ENCODE data around the gene FEM1A. TPM values are rescaled to one million over a fixed set of nuclear protein-coding genes. Genes with fewer than 3 reads are reported as not detected.

FEM1A gene
- total and polyA plus RNA-seq, 10 of the 15 experiments (the other 5 are each of a cell fraction or from before 2014, with no cell fraction given), result 0.27 to 17.4 (median 3.8) TPM

- intact Hi-C loops (cut with micrococcal nuclease; ENCODE audit: unreplicated experiment), result no loop called here
- Histone ChIP-seq H3K4me2 (ENCODE audit: control insufficient read depth, insufficient read depth) (no peak overlapping the region), H3K79me2 (ENCODE audit: control insufficient read depth, insufficient read depth, low read length) (no peaks in the 10 kb centered on the region), H3K4me3 (no peak overlapping the region), H3K9me3 (replicated peaks; ENCODE audit: control insufficient read depth, insufficient read depth, low read length) (no peaks in the 10 kb centered on the region; the same call in 2 of the 3 replicates), H4K20me1 (ENCODE audit: control insufficient read depth, insufficient read depth) (no peaks in the 10 kb centered on the region), H2AFZ (ENCODE audit: control insufficient read depth, low read depth, low read length) (no peak overlapping the region), H3K4me1 (ENCODE audit: control insufficient read depth, insufficient read depth, low read length) (peaks cover 20% of the 10 kb centered on the region), H3K27ac (ENCODE audit: control insufficient read depth, insufficient read depth) (no peak overlapping the region), H3K36me3 (ENCODE audit: control insufficient read depth in 2 of 2, insufficient read depth in 2 of 2, low read length in 1 of 2) (peaks cover 0 to 7% of the 10 kb centered on the region in 2 experiments; a peak in 3 of 4 replicates), H3K27me3 (replicated peaks in 1 of 2; ENCODE audit: control insufficient read depth in 2 of 2, insufficient read depth in 2 of 2, low read length in 1 of 2) (no peaks in the 10 kb centered on the region), H3K9ac (ENCODE audit: control insufficient read depth, insufficient read depth, low read length) (no peak overlapping the region)
- ChIA-PET CTCF (interaction anchor here (0.6 to 11.0 kb wide), 15 partner anchors 16 to 437 kb away, joined by 3 to 346 read pairs (median 30); partner anchors contain the start of genes PLIN3 and TICAM1), SMC1A (ENCODE audit: uncharacterized antibody, unreplicated experiment) (interaction anchor here (0.8 to 9.1 kb wide), 11 partner anchors 12 to 101 kb away, joined by 3 to 176 read pairs (median 17); partner anchors contain the start of genes FEM1A and PLIN3), POLR2A (interaction anchor here (0.7 to 2.4 kb wide), 2 partner anchors 10 to 38 kb away, joined by 6 to 10 read pairs; no protein-coding TSS in a partner anchor), RAD21 (ENCODE audit: unreplicated experiment) (interaction anchor here (1.1 to 7.2 kb wide), 8 partner anchors 8 to 219 kb away, joined by 3 to 176 read pairs (median 23); partner anchors contain the start of genes PLIN3 and TICAM1)
- in situ Hi-C loops (cut with MboI), result no loop called here
- 35% methylated on average over 12 of the region's 12 CpGs for WGBS (ENCODE audit: insufficient coverage, insufficient replicate concordance, low lambda C conversion rate, missing lambda C conversion rate)
- no peak for FAIRE-seq
- peak; percentile 87 for ATAC-seq
- no peak for DNase-seq (ENCODE audit: low read depth, low spot score)
- no TSS peak for BruUV-seq (replicated peaks)
- no peak for TF ChIP-seq NFYA (IDR thresholded peaks at IDR 0.05; ENCODE audit: borderline replicate concordance, low read depth, low read length)
- no peak for TF ChIP-seq SUZ12 (IDR thresholded peaks at IDR 0.05; ENCODE audit: unreplicated experiment)
- peak; percentile 97 for TF ChIP-seq HDGF (IDR thresholded peaks at IDR 0.05)
- no peak for TF ChIP-seq EED (IDR thresholded peaks at IDR 0.05; ENCODE audit: low read depth)
- no peak for TF ChIP-seq BCL3 (IDR thresholded peaks at IDR 0.05; ENCODE audit: borderline replicate concordance, insufficient read depth, low read depth, low read length, poor library complexity, severe bottlenecking)
- no peak for TF ChIP-seq ZNF592 (IDR thresholded peaks at IDR 0.05)
- no peak for TF ChIP-seq ASH2L (IDR thresholded peaks at IDR 0.05; ENCODE audit: borderline replicate concordance, low read depth)
- TF ChIP-seq, protein P1, sequence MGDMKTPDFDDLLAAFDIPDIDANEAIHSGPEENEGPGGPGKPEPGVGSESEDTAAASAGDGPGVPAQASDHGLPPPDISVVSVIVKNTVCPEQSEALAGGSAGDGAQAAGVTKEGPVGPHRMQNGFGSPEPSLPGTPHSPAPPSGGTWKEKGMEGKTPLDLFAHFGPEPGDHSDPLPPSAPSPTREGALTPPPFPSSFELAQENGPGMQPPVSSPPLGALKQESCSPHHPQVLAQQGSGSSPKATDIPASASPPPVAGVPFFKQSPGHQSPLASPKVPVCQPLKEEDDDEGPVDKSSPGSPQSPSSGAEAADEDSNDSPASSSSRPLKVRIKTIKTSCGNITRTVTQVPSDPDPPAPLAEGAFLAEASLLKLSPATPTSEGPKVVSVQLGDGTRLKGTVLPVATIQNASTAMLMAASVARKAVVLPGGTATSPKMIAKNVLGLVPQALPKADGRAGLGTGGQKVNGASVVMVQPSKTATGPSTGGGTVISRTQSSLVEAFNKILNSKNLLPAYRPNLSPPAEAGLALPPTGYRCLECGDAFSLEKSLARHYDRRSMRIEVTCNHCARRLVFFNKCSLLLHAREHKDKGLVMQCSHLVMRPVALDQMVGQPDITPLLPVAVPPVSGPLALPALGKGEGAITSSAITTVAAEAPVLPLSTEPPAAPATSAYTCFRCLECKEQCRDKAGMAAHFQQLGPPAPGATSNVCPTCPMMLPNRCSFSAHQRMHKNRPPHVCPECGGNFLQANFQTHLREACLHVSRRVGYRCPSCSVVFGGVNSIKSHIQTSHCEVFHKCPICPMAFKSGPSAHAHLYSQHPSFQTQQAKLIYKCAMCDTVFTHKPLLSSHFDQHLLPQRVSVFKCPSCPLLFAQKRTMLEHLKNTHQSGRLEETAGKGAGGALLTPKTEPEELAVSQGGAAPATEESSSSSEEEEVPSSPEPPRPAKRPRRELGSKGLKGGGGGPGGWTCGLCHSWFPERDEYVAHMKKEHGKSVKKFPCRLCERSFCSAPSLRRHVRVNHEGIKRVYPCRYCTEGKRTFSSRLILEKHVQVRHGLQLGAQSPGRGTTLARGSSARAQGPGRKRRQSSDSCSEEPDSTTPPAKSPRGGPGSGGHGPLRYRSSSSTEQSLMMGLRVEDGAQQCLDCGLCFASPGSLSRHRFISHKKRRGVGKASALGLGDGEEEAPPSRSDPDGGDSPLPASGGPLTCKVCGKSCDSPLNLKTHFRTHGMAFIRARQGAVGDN (IDR thresholded peaks at IDR 0.05), result no peak
- TF ChIP-seq CHD4 (IDR thresholded peaks at IDR 0.05), result 0 out of 2 replicates have a peak, but pooled peaks have one; percentile 76
- TF ChIP-seq PAX8 (IDR thresholded peaks at IDR 0.05), result no peak
- no peak for TF ChIP-seq ZNF274 (IDR thresholded peaks at IDR 0.05; ENCODE audit: insufficient read depth, insufficient read length)
- no peak for TF ChIP-seq TCF7 (IDR thresholded peaks at IDR 0.05; ENCODE audit: borderline replicate concordance)
- no peak for TF ChIP-seq RB1 (IDR thresholded peaks at IDR 0.05; ENCODE audit: borderline replicate concordance)
Measured at GRCh38 chr19:4811328-4812131, 20.0 kb downstream of the FEM1A start.

All from GM12878 (cell line).